SKM-1 treated with dmso at 0.1 percent for 144 hours (cell line): ENCODE measurements around the gene PGAP6.
"Not testable (repeated sequence)": the region's sequence is repeated elsewhere in the genome, so short reads cannot be mapped to it uniquely, and the experiment has no call there.

ENCODE experiments used
- DNase-seq: peaks from one replicate; lab custom pipeline; 2025; ENCODE audit not compliant: unreplicated experiment; lab: John Stamatoyannopoulos, UW

PGAP6 gene

DNA sequence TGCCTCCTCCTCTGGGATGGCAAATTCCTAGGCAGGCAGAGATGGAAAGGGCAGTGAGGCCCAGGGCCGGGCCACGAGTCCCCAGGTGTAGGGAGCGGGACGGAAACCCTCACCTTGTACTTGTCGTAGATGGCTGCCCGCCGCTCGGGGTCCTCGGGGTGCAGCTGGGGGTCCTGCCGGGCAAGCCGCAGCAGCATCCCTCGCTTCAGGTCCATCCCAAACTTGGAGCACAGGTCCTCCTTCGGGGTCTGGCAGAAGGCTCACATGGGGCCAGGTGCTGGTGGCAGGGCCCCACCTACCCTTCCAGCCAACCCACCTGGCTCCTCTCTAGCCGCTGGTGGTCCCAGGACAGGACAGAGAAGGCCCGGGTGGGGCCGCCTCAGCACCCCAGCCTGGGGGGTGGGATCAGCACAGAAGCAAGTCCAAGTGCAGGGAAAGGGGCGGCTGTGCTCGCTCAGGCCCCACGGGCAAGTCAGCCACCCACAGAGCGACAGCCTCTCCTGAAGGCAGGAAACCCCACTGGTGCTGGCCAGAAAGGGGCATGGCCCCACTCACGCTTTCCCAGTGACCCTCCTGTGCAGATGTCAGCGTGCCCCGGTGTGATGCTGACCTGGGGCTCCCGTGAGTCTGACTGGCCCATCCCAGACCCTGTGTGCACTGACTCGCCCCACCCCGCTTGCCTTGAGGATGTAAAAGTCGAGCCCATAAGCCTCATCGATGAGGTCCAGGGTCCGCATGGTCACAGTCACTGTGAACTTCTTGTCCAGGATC lies 13.2 kb downstream of the PGAP6 start:
- DNase-seq = no peak

DNA sequence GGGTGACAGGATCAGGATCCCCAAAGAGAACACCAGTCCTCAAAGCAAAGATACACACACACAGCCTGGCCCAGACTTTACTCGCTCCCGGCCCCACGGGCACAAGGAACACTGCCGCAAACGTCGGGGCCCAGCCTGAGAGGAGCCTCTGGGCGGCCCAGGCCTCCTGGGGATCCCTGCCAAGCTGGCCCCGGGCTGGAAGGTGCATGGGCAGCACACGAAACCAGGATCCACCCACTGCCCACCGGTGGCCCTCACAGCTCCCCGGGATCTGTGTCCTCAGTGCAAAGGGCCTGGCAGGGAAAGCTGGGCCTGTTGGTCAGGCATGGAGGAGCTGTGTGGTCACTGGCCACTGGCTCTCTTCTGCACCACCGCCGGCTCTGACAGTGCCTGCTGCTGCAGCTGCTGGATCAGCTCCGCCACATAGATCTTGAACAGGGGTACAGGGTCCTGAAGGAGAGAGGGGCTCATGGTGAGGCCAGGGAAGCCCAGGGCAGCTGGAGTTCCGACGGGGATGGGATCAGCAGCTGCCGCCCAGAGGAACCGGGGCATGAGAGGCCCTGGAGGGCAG lies 14.4 kb downstream of the PGAP6 start:
- no peak for DNase-seq

DNA sequence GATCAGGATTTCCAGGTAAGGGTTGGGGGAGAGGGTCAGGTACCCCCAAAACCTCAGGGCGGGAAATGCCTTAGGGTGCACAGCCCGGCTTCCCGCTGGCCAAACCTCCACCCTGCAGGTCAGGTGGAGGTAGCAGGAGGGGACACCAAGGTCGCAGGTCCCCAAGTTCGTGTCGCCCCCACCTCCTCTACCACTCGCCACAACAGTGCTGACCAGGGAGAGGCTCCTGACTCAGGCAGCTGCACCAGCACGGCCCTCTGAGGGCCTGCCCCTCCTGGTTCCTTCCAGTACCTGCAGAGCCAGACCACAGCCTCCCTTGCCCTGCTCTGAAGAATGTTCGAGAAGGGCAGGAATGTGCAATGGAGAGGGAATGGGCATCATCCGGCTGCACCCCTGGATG lies 15.3 kb downstream of the PGAP6 start:
- no peak for DNase-seq

DNA sequence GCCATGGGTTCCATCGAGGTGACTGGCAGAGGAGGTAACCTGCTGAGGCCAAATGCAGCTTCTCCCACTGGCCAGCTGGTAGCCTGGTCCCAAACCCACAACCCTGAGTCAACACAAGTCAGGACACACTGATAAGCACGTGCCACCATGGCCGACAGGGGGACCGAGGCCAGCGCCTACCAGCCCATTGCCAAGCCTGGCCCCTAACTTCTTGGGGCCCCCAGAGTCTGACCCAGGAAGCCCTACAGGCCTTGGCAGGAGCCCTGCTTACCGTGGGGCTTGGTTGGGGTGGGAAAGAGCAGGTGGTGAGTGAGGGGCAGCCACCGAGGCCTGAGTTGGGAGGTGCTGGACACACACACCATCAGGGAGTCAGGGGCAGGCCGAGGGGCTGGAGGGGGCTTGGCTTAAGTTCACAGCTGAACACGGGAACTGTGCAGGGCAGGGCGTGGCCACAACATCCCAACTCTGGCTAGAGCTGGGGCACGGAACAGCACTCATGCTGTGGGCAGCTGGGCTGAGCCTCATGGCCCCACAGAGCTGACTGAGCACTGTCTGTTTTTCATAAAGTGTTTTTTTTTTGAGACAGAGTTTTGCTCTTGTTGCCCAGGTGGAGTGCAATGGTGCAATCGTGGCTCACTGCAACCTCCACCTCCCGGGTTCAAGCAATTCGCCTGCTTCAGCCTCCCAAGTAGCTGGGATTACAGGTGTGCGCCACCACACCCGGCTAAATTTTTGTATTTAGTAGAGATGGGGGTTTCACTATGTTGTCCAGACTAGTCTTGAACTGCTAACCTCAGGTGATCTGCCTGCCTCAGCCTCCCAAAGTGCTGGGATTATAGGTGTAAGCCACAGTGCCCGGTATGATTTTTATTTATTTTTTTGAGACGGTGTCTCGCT lies 16.9 kb downstream of the PGAP6 start:
- DNase-seq = no peak

DNA sequence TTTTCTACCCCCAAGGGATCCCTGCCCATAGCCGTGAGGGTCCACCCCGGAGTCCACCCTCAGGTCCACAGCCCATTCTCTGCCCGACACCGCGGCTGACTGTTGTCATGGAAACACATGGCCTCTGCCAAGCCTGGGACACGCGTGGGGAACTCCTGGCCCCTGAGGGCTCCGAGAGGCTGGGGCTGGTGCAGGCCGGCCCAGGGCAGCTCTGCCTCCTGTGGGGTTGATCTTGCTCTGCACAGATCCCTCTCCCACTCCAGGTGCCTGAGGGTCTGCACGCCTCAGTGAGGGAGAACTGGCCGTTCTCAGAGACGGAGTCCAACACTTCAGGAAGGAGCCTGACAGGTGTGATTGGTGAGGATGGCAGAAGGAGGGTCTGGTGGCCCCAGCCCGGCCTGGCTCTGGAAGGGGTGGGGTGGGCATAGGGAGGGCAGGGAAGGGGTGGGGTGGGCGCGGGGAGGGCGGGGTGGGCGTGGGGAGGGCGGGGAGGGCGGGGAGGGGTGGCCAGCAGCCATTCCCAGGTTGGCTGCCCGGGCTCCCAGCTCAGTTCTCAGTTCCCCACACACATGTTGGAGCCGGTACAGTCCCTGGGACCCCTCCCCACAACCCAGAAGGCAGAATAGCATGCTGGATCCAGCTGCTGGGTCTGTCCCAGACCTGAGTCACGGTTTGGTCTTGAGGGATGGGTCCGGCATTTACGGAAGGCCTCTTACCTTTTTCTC lies 17.9 kb downstream of the PGAP6 start:
- DNase-seq = no peak

DNA sequence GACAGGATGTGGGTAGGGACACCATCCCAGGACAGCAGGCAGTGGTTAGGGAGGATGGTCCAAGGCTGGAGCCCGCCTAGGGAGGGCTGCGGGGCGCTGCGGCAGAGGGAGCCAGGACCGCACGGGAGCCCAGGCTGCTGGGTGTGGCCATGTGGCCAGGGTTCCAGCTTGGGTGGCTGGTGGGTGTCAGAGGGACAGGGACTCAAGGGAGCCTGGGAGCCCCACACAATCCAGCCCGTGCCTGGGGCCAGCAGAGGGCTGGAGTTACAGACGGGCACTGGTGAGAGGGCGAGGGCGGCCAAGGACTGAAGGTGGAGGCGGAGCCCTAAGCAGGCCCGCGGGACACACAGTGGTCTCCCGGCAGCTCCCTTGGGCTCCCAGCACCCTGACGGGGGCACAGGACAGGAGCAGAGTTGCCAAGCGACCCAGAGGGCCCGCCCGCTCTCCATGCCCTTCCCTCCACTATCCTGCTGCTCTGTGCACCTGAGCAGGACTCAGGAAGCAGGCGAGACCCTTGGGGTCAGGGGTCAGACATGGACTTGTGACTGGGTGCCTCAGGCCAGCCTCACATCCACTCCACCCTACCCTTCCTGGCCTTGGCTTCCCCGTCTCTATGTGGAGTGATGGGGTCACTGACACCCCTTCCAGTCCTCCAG lies 18.5 kb downstream of the PGAP6 start:
- DNase-seq = no peak

DNA sequence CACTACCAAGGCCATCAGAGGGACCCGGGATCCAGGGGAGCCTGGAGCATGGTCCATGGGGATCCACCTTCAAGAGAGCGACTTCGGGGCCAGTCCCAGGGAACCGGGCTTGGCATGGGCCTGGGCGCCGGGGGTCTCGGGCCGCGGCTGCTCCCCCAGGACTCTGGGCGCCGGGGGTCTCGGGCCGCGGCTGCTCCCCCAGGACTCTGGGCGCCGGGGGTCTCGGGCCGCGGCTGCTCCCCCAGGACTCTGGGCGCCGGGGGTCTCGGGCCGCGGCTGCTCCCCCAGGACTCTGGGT lies 19.1 kb downstream of the PGAP6 start:
- not testable (repeated sequence) for DNase-seq

DNA sequence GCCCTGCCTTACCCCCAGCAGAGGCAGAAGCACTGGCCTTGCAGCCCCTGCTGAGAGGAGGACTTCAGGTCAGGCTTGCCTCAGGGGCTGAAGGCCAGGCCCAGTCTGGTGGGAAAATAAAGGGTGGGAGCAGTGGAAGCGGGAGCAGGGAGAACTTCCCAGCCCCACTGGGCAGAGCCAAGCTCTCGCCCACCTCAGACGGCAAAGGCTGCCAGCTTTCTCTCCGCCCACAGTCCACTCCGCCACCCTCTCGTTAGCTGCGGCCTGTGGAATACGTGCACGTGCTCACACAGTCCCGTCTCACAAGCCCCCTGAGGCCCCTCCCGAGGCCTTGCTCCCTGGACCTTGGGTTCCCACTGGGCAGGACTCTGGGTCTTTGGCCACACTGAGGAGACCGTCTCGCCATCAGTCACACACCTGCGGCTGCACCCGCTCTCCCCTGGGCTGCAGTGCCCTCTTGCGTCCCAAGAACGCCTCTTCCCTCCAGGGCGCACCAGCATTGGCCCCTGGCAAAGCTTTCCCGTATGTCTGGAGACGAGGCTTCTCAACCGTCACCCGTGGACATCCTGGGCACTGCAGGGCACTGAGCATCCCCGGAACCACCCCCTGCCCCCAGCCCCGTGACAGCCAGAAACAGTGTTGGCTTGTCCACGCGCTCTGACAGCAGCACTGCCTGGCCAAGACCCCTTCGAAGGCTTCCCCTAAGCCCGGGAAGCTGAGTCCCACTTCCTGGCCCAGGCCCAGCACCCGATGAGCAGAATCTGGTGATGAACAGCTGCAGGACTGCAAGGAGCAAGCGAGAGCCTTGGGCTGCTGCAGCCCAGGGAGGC lies 19.7 kb downstream of the PGAP6 start:
- peak; percentile 52 for DNase-seq

DNA sequence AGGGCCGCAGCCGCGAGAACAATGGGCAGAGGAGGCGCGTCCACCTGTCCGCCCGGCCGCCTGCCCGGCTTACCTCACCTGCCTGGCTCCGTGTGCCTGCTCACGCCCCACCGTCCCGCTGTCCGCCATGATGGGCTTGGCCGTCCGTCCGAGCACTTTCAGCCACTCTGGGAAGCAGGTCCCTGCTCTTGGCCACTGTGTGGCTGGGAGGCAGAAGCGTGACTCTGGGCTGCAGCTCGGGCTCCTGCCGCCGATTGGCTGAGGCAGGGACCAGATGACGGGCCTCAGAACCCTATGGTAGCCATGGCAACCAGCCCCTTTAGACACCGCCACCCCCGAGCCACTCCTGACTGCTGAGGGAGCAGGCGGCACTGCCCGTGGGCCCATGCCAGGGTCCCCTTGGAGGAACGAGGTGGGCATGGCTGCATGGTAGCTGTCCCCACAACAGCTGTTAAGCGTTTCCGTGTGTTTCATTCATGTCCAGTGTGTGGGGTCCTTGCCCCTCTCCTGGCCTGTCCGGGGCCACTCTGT lies 20.4 kb downstream of the PGAP6 start:
- DNase-seq = no peak

DNA sequence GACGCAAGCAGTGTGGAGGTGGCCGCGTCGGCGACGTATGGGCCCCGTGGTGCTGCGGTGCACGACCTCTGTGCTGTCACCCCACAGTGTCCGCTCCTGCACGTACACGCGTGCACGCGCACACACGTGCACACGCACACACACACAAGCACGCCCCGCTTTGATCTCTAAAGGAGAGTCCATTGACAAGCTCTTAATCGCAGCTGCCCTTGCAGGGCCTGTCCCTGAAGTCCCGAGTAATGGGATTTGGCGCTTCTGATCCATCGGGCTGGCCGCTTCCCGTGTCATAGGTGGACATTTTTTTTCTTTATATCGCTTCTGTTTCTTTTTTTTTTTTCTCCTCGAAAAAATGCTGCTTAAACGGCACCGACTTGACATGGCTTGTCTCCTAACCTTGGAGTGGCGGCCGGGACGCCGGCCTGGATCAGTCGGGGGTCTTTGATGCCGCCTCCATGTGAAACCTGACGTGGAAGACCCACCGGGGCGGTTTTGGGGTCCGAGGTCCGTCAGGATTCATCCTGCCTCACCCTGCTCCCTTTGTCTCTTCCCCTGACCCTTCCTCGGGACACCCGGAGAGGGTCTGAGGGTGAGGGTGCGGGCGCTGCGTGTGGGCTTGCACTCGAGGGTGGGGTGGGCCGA lies 21.0 kb downstream of the PGAP6 start:
- DNase-seq = no peak

DNA sequence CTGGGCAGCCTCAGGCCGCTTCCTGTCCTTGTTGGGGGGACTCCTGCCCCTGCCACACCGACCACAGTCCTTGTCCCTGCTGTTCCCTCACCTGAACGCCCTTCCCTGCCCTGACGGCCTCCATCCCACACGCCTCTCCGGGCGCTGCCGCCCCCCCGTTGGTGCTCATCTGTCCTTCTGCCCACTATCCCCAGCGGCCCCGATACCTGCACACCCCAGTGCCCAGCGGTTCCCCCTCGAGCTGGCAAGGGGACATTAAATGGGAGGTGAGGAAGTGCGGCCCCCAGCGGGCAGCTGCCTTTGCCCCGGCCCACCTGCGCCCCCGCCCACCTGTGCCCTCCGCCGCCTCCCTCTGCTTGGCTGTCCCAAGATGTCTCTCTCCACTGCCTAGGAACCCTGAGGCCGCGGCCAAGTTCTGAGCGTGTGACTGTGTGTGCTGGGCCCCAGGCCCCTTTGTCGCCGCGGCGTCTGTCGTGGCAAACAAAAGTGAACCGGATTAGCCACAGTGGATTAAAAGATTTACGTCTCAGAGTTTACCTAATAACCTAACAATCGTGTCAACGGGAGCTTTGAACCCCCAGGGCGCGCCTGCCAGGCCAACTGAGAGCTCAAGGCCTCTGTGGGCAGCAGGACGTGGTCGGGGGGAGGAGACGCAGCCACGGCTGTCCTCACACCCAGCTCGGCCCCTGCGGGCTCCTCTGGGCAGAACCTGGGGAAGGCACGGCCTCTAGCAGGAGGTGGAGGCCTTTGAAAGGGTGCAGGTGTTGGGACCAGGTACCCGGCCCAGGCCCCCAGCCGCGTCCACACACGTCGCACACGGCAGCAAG lies 21.7 kb downstream of the PGAP6 start:
- no peak for DNase-seq

DNA sequence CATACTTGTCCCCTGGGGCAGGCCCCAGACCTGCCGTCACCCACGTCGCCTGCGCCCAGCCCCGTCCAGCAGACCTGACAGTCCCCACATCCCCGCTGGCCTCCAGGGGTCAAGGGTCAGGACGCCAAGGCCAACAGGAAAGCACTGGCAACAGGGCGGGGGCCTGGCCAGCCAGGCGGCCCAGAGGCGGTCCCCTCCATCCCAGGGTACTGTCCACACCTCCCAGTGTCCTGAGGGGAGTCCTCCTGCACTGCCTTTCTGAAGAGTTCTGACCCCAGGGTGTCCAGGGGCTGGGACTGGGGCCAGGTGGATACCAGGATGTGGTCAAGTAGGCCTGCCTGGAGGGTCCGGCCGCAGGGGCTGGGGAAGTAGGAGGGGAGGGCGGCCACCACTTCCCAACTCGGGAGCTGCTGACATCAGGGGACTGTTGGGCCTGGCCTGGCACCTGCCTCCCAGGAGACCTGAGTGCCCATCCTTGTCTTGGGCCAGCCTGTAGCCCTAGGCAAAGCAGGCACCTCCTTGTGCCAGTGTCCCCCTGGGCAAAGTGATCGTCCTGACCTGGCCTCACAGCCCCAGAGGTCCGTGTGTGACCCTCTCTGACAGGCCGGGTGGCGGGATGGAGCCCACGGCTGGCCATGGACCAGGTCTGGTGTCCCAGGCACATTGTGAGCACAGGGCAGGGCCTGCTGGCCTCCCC lies 22.6 kb downstream of the PGAP6 start:
- DNase-seq = no peak

DNA sequence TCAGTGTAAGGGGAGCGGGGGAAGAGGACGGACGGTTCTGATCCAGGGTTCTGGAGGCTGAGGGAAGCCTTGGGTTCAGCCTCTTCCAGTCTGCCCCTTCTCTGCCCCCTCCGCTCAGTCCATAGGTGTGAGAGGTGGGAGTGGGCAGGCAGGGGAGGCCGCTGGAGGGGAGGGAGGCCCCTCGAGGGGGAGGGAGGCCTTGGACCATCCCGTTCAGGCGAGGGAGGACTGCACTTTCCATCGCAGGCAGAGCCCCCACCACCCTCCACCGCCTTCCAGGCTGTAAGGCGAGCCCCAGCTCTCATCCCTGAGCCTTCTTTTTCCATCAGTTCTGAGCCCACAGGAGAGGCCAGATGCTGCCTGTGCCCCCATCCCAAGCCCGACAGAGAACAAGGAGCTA lies 25.0 kb downstream of the PGAP6 start:
- no peak for DNase-seq

DNA sequence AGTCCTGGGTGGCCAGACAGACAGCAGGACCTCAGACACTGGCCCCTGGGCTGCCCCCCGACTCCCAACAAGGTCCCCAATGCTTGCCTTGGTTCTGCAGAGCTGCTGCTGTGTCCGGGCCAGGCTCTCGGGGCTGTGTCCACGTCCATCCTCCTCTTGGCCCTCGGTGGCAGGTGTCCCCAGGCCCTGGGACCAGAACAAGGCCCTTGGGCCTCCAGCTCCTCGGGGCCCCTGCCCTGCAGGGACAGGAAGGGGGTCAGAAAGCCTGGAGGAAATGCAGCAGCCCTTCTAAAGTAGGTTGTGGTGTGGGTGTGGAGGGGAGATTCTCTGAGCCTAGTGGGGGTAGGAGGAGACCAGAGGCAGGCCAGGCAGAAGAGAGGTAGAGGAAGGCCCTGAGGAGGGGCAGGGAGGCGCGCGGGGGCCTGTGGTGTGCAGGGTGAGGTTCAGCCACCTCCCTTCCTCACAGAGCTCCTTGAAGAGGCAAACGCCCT lies 26.8 kb downstream of the PGAP6 start:
- DNase-seq = no peak

DNA sequence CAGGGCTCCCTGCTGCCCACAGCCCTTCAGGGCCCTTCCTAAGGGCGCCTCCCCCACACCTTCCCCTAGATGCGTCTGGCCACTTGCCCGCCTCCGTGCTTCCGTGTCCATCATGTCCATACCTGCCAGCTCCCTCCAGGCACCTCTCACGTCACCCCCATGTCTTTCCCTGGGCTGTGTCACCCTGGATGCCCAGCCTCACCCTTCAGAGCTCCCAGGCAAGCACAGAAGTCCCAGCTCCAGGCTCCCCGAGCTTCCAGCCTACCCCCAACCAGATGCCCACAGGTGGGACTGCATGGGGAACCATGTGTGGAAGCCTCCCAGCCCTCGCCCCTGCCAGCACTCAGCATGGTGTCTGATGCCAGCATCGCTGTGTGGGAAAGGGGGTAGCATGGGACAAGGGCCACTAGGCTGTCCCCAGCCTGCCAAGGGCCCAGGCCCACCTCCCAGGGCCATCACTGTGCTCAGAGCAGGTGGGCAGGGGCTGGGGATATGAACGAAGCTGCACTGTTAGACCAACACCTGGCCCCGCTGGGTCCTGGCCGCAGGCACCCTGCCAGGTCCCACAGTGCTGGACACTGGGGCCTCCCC lies 27.4 kb downstream of the PGAP6 start:
- DNase-seq = no peak

DNA sequence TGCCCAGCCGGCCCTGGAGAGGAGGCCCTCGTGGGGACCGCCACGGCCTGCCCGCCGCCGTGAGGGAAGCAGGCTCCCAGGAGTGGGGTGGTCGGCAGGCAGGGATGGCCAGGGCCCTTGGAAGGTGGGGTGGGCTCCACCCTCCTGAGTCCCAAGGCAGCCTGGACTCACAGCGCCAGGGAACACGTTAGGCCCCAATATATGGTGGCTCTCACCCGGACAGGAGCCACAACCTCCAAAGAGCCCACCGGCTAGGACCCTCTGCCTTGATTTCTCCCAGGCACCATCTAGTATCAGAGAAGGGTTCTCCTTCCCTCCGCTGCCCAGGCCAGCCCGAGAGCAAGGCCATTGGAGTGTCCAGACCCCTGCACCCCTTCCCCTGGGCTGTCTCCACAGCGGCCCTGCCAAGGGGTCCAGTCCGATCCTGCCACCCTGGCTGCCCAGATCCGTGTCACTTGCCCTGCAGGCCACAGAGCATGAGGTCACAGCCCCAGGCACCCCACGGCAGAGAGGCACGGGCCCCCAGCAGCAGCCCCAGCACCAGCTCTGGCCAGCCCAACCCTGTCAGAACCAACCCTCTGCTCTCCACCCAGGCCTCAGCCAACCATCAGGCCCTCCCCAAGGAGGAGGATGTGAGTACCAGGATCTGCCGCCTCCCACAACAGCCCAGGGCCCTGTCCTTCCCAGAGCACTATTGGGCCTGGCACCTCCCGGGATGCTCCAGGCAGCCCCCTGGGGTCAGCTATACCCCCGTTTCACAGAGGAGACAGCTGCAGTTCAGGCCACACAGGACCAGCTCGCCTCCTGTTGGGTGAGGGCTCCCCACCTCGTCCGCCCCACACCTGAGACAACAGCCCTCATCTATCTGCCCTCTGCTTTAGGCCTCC lies 28.1 kb downstream of the PGAP6 start:
- no peak for DNase-seq
